Neural progenitor cell (in vitro differentiated cells): ENCODE data around the gene OR51D1.

ENCODE experiments used
- CTCF ChIP-seq: fragments of 200-600 bp; sonication (generic); IDR thresholded peaks from 2 replicates; pipeline ENCODE4 v1.5.1; 2017; ENCODE audit warnings: antibody characterized with exemption, mild to moderate bottlenecking
- EZH2 ChIP-seq: fragments of 200-600 bp; sonication (generic); IDR thresholded peaks from 2 replicates; pipeline ENCODE4 v1.6.1; 2017; ENCODE audit warnings: antibody characterized with exemption, mild to moderate bottlenecking, moderate library complexity
- EZH2phosphoT487 ChIP-seq: fragments of 200-600 bp; sonication (generic); IDR thresholded peaks from 2 replicates; pipeline ENCODE4 v1.6.1; 2017; ENCODE audit warnings: antibody characterized with exemption

- TF ChIP-seq CTCF (no peak), EZH2phosphoT487 (no peak), EZH2 (no peak)
Observed at GRCh38 chr11:4611986-4612385, 25.3 kb upstream of the OR51D1 start.
